ENCODE data around the gene TNFAIP8L3.

TNFAIP8L3 gene

DNA sequence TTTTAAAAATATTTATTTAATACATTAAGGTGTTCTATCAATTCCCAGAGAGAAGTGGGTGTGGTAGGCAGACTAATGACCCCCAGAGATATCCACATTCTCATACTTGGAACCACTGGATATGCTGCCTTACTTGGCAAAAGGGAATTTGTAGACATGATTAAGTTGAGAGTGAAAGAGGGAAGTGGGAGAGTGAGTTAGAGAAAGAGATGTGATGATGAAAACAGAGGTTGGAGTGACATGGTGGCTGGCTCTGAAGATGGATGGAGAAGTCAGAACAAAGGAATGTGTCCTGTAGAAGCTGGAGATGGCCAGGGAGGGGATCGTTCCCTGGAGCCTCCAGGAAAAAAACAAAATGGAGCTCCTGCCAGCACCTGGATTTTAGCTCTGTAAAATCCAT lies 32.0 kb downstream of the TNFAIP8L3 start:
- POLR2A ChIA-PET, result no interaction called here
- CTCF ChIA-PET, result interaction anchor here (0.6 to 3.1 kb wide), 6 partner anchors 12 to 711 kb away, joined by 3 to 14 read pairs (median 4); no protein-coding TSS in a partner anchor
- TF ChIP-seq, protein P1, sequence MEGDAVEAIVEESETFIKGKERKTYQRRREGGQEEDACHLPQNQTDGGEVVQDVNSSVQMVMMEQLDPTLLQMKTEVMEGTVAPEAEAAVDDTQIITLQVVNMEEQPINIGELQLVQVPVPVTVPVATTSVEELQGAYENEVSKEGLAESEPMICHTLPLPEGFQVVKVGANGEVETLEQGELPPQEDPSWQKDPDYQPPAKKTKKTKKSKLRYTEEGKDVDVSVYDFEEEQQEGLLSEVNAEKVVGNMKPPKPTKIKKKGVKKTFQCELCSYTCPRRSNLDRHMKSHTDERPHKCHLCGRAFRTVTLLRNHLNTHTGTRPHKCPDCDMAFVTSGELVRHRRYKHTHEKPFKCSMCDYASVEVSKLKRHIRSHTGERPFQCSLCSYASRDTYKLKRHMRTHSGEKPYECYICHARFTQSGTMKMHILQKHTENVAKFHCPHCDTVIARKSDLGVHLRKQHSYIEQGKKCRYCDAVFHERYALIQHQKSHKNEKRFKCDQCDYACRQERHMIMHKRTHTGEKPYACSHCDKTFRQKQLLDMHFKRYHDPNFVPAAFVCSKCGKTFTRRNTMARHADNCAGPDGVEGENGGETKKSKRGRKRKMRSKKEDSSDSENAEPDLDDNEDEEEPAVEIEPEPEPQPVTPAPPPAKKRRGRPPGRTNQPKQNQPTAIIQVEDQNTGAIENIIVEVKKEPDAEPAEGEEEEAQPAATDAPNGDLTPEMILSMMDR (IDR thresholded peaks at IDR 0.05; ENCODE audit: control extremely low read depth, extremely low read depth, low read depth, missing control alignments), result no peak
- DNase-seq (ENCODE audit: extremely low spot score), result no peak

DNA sequence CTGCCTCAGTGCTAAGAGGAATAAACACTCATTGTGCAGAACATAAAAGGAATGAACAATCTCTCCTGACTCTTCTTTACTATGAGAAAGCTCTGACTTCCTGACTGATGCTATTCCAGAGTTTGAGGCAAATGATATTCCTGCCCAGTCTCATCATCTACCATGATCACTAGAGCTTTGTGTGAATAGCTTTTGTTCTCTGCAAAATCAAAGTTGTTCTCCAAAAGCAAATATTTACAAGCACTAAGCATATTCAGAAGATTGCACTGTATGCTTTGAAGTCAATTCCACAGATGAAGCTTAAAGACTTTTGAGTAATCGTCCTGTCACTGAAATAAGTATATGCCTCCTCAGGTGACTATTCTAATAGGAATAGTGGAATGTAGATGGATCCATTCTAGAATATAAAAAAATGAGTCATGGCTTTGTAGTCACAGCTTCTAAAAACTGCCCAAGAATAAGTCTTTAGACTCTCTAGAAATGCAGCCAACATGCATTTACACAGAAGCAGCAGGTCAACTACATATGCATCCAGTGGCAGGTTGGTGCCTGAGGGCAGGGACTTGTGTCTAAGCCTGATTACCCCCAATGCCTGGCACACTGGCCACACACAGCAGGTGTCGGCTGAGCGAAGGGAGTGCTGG lies 34.6 kb downstream of the TNFAIP8L3 start:
- POLR2A ChIA-PET, result no interaction called here

DNA sequence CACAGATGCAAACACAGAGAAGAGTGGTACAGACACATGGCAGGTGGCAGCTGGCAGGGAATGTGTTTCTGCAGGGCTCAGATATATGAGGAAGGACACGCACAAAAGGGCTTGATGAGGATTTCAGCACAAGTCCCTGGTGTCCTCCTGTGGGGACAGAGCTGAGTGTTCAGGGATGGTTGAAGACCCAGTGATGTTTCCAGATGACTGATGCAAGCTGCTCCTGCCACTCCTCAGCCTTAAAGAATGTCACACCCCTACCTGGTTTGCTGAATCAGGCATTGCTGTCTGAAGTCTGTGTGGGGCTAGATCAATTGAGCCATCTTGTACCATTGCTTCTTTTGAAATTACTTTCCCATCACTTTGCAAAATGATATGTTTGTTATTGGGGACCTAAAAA lies 40.2 kb downstream of the TNFAIP8L3 start:
- CTCF ChIA-PET, result interaction anchor here (2.4 kb wide), 1 partner anchor 10 kb away, joined by 10 read pairs; no protein-coding TSS in a partner anchor
- TF ChIP-seq, protein P1 (IDR thresholded peaks at IDR 0.05; ENCODE audit: control extremely low read depth, extremely low read depth, low read depth, missing control alignments), result no peak
- POLR2A ChIA-PET, result no interaction called here
- DNase-seq (ENCODE audit: extremely low spot score), result no peak

More for the DNA sequence above, 34.6 kb downstream of the TNFAIP8L3 start:
- no peak for DNase-seq (ENCODE audit: extremely low spot score)
- CTCF ChIA-PET, result interaction anchor here (0.8 to 2.6 kb wide), 4 partner anchors 8 to 175 kb away, joined by 3 to 11 read pairs (median 4); no protein-coding TSS in a partner anchor
- TF ChIP-seq, protein P1 (IDR thresholded peaks at IDR 0.05; ENCODE audit: control extremely low read depth, extremely low read depth, low read depth, missing control alignments), result no peak

DNA sequence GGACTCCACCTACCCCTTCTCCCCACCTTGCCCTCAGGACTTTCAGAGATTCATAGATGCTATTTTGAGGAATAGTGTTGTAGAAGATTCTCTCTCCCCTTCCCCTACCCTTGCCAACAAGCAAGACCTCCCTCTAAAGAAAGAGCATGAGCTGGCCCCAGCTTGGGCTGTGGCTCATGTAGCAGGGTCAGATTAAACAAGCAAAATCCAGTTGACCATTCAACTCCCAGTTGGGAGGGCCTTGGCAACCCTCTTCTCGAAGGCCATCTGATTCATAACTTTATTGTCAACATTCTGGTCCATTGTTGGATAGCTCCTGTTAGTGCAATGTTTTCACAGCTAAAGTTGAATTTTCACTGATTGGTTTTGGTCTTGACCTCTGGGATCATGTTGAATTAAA lies 41.1 kb downstream of the TNFAIP8L3 start:
- POLR2A ChIA-PET, result no interaction called here
- CTCF ChIA-PET, result interaction anchor here (2.4 to 4.7 kb wide), 2 partner anchors 11 kb away, joined by 10 to 19 read pairs; no protein-coding TSS in a partner anchor
- DNase-seq (ENCODE audit: extremely low spot score), result no peak

DNA sequence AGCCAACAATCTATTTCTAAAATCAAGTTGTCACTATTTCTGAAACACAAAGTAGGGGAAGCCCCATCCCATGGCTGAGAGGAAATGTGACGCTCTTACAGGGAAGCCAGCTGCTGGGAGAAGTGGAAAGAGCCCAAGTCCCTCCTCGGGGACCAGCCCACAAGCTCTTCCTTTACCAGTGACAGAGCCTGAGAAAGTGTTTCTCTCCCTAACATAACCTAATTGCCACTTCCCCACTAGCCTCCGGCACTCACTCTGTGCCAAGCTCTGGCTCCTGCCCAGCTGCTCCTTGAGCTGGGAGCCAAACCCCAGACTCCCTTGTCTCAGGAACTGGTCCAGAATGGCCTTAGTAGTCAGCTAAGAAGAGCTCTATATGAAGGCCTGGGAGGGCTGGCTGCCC lies 42.9 kb downstream of the TNFAIP8L3 start:
- TF ChIP-seq, protein P1 (IDR thresholded peaks at IDR 0.05; ENCODE audit: control extremely low read depth, extremely low read depth, low read depth, missing control alignments), result no peak
- POLR2A ChIA-PET, result no interaction called here
- CTCF ChIA-PET, result interaction anchor here (0.8 to 4.7 kb wide), 2 partner anchors 9 to 13 kb away, joined by 3 to 19 read pairs; no protein-coding TSS in a partner anchor
- no peak for DNase-seq (ENCODE audit: extremely low spot score)

More for the DNA sequence above, 41.1 kb downstream of the TNFAIP8L3 start:
- TF ChIP-seq, protein P1 (IDR thresholded peaks at IDR 0.05; ENCODE audit: control extremely low read depth, extremely low read depth, low read depth, missing control alignments), result no peak

DNA sequence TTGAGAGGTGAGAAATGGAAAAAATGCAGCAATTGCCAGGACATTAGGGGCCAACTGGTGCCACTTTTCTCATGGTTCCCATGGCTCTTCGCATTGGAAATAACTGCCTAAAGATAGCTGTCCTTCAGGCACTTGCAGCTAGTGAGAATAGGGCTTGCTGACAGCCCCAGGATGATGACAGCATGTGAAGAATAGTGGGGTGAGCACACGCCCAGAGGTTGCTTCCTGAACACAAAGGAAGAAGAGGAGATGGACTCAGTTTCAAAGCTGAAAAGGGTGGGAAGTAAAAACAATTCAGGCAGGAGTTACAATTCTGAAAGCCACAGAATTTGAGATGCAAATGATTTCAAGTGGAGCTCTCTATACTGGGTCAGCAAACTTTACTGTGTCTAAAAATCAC lies 45.6 kb downstream of the TNFAIP8L3 start:
- TF ChIP-seq, protein P1 (IDR thresholded peaks at IDR 0.05; ENCODE audit: control extremely low read depth, extremely low read depth, low read depth, missing control alignments), result no peak
- ChIA-PET CTCF (interaction anchor here (1.0 to 4.7 kb wide), 3 partner anchors 11 to 21 kb away, joined by 4 to 19 read pairs (median 11); no protein-coding TSS in a partner anchor), POLR2A (no interaction called here)
- no peak for DNase-seq (ENCODE audit: extremely low spot score)

Data from GM10248 (cell line).